Liver (tissue), 9 donors: ENCODE data around the gene KEAP1. TPM values are rescaled to one million over a fixed set of nuclear protein-coding genes. Genes with fewer than 3 reads are reported as not detected.
"Not testable (repeated sequence)": the region's sequence is repeated elsewhere in the genome, so short reads cannot be mapped to it uniquely, and the experiment has no call there.

Experiments
- DNase-seq: peaks from one replicate; pipeline ENCODE4 v3.0.0-alpha.2; 2017; ENCODE audit warnings: low spot score
- H3K27ac ChIP-seq, 2 donors: one replicate each; pipeline ENCODE4 v1.7.0; 2013; ENCODE audit warnings: inconsistent platforms in 2 of 2, low read length in 2 of 2, control low read depth in 1 of 2, low read depth in 1 of 2, mild to moderate bottlenecking in 1 of 2
- H3K27me3 ChIP-seq, 4 donors: one replicate each; pipeline versions ENCODE4 v1.6.1 to v1.7.0; 2013; ENCODE audit warnings: low read length in 3 of 4, inconsistent platforms in 1 of 4, mild to moderate bottlenecking in 1 of 4, moderate library complexity in 1 of 4; ENCODE audit not compliant: control insufficient read depth in 4 of 4, insufficient read depth in 4 of 4
- H3K36me3 ChIP-seq, 4 donors: one replicate each; pipeline versions ENCODE4 v1.6.1 to v1.7.0; 2013; ENCODE audit warnings: low read length in 3 of 4, mild to moderate bottlenecking in 3 of 4, low read depth in 1 of 4, moderate library complexity in 1 of 4; ENCODE audit not compliant: control insufficient read depth in 4 of 4, insufficient read depth in 3 of 4
- H3K4me1 ChIP-seq, 4 donors: one replicate each; pipeline versions ENCODE4 v1.6.1 to v1.7.0; 2013; ENCODE audit warnings: low read length in 3 of 4, mild to moderate bottlenecking in 3 of 4, moderate library complexity in 1 of 4; ENCODE audit not compliant: control insufficient read depth in 4 of 4, insufficient read depth in 4 of 4
- H3K4me3 ChIP-seq, 3 donors: one replicate each; pipeline versions ENCODE4 v1.6.1 to v1.7.0; 2013; ENCODE audit warnings: low read length in 3 of 3, control low read depth in 1 of 3, low read depth in 1 of 3, mild to moderate bottlenecking in 1 of 3
- H3K9ac ChIP-seq, 2 donors: one replicate each; pipeline ENCODE4 v1.7.0; 2013; ENCODE audit warnings: low read length in 2 of 2, mild to moderate bottlenecking in 2 of 2, moderate library complexity in 2 of 2, control low read depth in 1 of 2, low read depth in 1 of 2
- H3K9me3 ChIP-seq, 4 donors: one replicate each; pipeline versions ENCODE4 v1.6.1 to v1.7.0; 2013; ENCODE audit warnings: low read length in 3 of 4; ENCODE audit not compliant: control insufficient read depth in 4 of 4
- FOXA1 ChIP-seq: IDR thresholded peaks from 2 replicates; pipeline ENCODE4 v1.6.1; 2016; ENCODE audit warnings: antibody characterized with exemption
- GABPA ChIP-seq, 2 donors: IDR thresholded peaks in 1 of 2; conservative IDR thresholded peaks in 1 of 2; 2 replicates each; pipeline ENCODE4 v1.6.1; 2016; ENCODE audit warnings: antibody characterized with exemption in 2 of 2, mild to moderate bottlenecking in 1 of 2, moderate library complexity in 1 of 2
- HNF4A ChIP-seq, 2 donors: conservative IDR thresholded peaks; 2 replicates each; pipeline ENCODE4 v1.6.1; 2016; ENCODE audit warnings: antibody characterized with exemption in 2 of 2, mild to moderate bottlenecking in 2 of 2
- HNF4G ChIP-seq: IDR thresholded peaks from 2 replicates; pipeline ENCODE4 v1.6.1; 2016; ENCODE audit warnings: antibody characterized with exemption
- SP1 ChIP-seq: IDR thresholded peaks from 2 replicates; pipeline ENCODE4 v1.6.1; 2018; ENCODE audit warnings: antibody characterized with exemption, mild to moderate bottlenecking
- TAF1 ChIP-seq: conservative IDR thresholded peaks from 2 replicates; pipeline ENCODE4 v1.6.1; 2016; ENCODE audit warnings: antibody characterized with exemption, mild to moderate bottlenecking
- YY1 ChIP-seq: IDR thresholded peaks from 2 replicates; pipeline ENCODE4 v1.6.1; 2016; ENCODE audit warnings: antibody characterized with exemption, mild to moderate bottlenecking
- WGBS: extraction: QIAGEN DNeasy Blood & Tissue Kit; methylation state at CpG from one replicate; pipeline ENCODE4 v1.1.7; 2013; 5-methylcytosine and 5-hydroxymethylcytosine counted together
- polyA plus RNA-seq, 2 donors: library from polyadenylated mRNA; stranded (reverse) in 1 of 2; unstranded in 1 of 2; fragments of 200-250 nt in 1 of 2; fragments of >200 nt in 1 of 2; fragmentation: Nextera tagmentation in 1 of 2; extraction: Ambion mirVana in 1 of 2; gene quantifications; one replicate each; pipeline versions ENCODE4 v1.2.1 to v1.2.3, GENCODE V29; 2013 to 2015
- total RNA-seq, 2 donors: library from RNA; depleted of rRNA; stranded (reverse); fragments of >200 nt; gene quantifications; one replicate each; pipeline ENCODE4 v1.2.3, GENCODE V29; 2014
- TF ChIP-seq, protein P1 (sequence below): IDR thresholded peaks from 2 replicates; pipeline ENCODE4 v1.6.1; 2016; ENCODE audit warnings: antibody characterized with exemption
- TF ChIP-seq, protein P2 (sequence below): IDR thresholded peaks from 2 replicates; pipeline ENCODE4 v1.6.1; 2016; ENCODE audit warnings: antibody characterized with exemption, mild to moderate bottlenecking
- donor health status: healthy.
- donor health status: healthy.
- donor health status: healthy.
- donor health status: healthy.
- donor health status: healthy.

The KEAP1 gene
- total and polyA plus RNA-seq, 4 donors = 44.3 to 62.3 (median 48.0) TPM

DNA sequence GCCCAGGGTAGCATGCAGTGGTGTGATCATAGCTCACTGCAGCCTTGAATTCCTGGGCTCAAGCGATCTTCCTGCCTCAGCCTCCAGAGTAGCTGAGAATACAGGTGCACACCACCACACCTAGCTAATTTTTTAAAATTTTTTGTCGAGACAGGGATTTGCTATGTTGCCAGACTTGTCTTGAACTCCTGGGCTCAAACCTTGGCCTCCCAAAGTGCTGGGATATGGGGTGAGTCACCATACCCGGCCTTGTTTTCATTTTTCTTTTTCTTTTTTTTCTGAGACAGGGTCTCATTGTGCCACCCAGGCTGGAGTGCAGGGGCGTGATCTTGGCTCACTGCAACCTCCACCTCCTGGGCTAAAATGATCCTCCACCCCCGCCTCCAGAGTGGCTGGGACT is 38.7 kb downstream of the KEAP1 start:
- H3K36me3 ChIP-seq = peaks cover 0 to 3% (median under 1%) of the 10 kb centered on the region in 4 donors
- H3K9me3 ChIP-seq = no peaks in the 10 kb centered on the region
- H3K4me3 ChIP-seq = no peak overlapping the region
- no peak overlapping the region for H3K9ac ChIP-seq
- no peaks in the 10 kb centered on the region for H3K27me3 ChIP-seq
- TF ChIP-seq GABPA (IDR thresholded peaks at IDR 0.05 in 1 of 2, conservative IDR thresholded peaks at IDR 0.05 in 1 of 2) (no peak), SP1 (no peak), FOXA1 (no peak), HNF4A (conservative IDR thresholded peaks at IDR 0.05) (no peak)
- TF ChIP-seq, protein P1, sequence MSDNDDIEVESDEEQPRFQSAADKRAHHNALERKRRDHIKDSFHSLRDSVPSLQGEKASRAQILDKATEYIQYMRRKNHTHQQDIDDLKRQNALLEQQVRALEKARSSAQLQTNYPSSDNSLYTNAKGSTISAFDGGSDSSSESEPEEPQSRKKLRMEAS = no peak
- DNase-seq = no peak
- H3K4me1 ChIP-seq = peaks cover 0 to 6% (median 5%) of the 10 kb centered on the region in 4 donors
- 96% methylated on average over 5 of the region's 5 CpGs for WGBS
- H3K27ac ChIP-seq = no peak overlapping the region

DNA sequence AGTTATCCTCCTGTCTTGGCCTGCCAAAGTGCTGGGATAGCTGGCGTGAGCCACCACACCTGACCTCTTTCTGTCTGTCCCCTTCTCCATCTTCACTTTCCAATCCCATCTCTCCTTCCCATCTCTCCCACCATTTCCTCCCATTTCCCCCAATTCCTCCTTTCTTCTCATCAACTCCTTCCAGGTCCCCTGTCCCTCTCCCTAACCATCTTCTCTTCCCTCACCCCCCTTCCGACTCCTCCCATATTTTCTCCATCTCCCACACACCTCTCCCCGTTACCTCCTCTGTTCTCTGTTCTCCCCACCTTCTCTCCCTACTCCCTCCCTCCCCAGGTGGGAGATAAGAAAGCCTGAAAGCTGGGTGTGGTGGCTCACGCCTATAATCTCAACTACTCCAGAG is 40.6 kb downstream of the KEAP1 start:
- TF ChIP-seq, protein P1 = no peak
- TF ChIP-seq HNF4A (conservative IDR thresholded peaks at IDR 0.05) (no peak), TAF1 (no peak)
- no peaks in the 10 kb centered on the region for H3K9me3 ChIP-seq
- no peak overlapping the region for H3K9ac ChIP-seq
- no peak overlapping the region for H3K27ac ChIP-seq
- H3K36me3 ChIP-seq = peaks cover 0 to 3% (median under 1%) of the 10 kb centered on the region in 4 donors
- H3K4me1 ChIP-seq = peaks cover 0 to 6% (median 5%) of the 10 kb centered on the region in 4 donors
- H3K4me3 ChIP-seq = no peak overlapping the region
- no peak for DNase-seq
- no peaks in the 10 kb centered on the region for H3K27me3 ChIP-seq
- WGBS = 91% methylated on average over 4 of the region's 4 CpGs

DNA sequence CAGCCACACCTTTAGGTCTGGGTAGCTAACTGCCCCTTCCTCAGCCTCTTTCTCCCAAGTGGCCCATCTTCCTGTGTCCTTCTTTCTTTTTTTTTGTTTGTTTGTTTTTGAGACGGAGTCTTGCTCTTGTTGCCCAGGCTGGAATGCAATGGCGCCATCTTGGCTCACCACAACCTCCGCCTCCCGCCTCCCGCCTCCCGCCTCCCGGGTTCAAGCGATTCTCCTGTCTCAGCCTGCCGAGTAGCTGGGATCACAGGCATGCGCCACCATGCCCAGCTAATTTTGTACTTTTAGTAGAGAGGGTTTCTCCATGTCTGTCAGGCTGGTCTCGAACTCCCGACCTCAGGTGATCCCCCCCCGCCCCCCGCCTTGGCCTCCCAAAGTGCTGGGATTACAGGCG is 41.1 kb downstream of the KEAP1 start:
- H3K4me3 ChIP-seq, H3K36me3 ChIP-seq, H3K9me3 ChIP-seq, H3K4me1 ChIP-seq, H3K27ac ChIP-seq, H3K9ac ChIP-seq, H3K27me3 ChIP-seq, DNase-seq: not testable (repeated sequence)
- WGBS = 89% methylated on average over 15 of the region's 15 CpGs

DNA sequence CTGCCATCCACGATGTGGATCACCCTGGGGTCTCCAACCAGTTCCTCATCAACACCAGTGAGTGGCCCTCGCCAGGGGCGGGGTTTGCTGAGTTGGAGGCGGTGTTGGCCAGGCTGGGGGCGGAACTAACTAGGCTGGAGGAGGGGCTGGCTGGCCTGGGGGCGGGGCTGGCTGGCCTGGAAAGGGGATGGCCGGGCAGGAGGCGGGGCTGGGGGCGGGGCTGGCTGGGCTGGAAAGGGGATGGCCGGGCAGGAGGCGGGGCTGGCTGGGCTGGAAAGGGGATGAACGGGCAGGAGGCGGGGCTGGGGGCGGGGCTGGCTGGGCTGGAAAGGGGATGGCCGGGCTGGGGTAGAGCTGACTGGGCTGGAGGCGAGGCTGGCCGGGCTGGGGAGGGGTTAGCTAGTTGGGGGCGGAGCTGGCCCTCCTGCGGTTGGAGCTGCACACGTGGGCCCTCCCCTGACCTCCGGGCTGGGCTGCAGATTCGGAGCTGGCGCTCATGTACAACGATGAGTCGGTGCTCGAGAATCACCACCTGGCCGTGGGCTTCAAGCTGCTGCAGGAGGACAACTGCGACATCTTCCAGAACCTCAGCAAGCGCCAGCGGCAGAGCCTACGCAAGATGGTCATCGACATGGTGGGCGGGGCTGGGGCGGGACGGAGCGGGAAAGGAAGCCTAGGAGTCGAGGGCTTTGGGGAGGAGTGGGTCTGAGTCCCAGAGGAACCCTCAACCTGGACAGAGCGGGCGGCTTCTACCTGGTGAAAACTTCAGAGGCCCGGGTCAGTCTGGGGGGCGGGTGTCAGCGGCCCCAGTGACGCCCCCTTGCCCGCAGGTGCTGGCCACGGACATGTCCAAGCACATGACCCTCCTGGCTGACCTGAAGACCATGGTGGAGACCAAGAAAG is 41.9 kb downstream of the KEAP1 start:
- H3K4me3 ChIP-seq = peak overlapping the region in 2 of 3 donors; percentile 15 to 35
- no peak for TF ChIP-seq HNF4G
- TF ChIP-seq SP1 = peak; percentile 29
- TF ChIP-seq, protein P1 = no peak
- no peak for TF ChIP-seq YY1
- TF ChIP-seq, protein P2, sequence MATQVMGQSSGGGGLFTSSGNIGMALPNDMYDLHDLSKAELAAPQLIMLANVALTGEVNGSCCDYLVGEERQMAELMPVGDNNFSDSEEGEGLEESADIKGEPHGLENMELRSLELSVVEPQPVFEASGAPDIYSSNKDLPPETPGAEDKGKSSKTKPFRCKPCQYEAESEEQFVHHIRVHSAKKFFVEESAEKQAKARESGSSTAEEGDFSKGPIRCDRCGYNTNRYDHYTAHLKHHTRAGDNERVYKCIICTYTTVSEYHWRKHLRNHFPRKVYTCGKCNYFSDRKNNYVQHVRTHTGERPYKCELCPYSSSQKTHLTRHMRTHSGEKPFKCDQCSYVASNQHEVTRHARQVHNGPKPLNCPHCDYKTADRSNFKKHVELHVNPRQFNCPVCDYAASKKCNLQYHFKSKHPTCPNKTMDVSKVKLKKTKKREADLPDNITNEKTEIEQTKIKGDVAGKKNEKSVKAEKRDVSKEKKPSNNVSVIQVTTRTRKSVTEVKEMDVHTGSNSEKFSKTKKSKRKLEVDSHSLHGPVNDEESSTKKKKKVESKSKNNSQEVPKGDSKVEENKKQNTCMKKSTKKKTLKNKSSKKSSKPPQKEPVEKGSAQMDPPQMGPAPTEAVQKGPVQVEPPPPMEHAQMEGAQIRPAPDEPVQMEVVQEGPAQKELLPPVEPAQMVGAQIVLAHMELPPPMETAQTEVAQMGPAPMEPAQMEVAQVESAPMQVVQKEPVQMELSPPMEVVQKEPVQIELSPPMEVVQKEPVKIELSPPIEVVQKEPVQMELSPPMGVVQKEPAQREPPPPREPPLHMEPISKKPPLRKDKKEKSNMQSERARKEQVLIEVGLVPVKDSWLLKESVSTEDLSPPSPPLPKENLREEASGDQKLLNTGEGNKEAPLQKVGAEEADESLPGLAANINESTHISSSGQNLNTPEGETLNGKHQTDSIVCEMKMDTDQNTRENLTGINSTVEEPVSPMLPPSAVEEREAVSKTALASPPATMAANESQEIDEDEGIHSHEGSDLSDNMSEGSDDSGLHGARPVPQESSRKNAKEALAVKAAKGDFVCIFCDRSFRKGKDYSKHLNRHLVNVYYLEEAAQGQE = no peak
- no peaks in the 10 kb centered on the region for H3K9me3 ChIP-seq
- no peaks in the 10 kb centered on the region for H3K27me3 ChIP-seq
- WGBS = 9% methylated on average over 45 of the region's 45 CpGs
- peak; percentile 97 for DNase-seq
- H3K9ac ChIP-seq = no peak overlapping the region
- peaks cover 0 to 3% (median 0%) of the 10 kb centered on the region in 4 donors for H3K36me3 ChIP-seq
- no peak overlapping the region for H3K27ac ChIP-seq
- peaks cover 0 to 6% (median 5%) of the 10 kb centered on the region in 4 donors for H3K4me1 ChIP-seq
